HepG2 (cell line): ENCODE results near the gene CBX2. TPM values are rescaled to one million over a fixed set of nuclear protein-coding genes. Genes with fewer than 3 reads are reported as not detected.

Experiments used
- AGO2 ChIP-seq: fragments of 200-400 bp; formaldehyde crosslinking; optimal IDR thresholded peaks from 2 replicates; pipeline ENCODE3; 2017; ENCODE audit warnings: mild to moderate bottlenecking, low read depth, low read length, moderate library complexity
- CC2D1A ChIP-seq: sonication (generic); formaldehyde crosslinking; IDR thresholded peaks from 2 replicates; pipeline ENCODE4 v1.8.1; 2023; ENCODE audit warnings: mild to moderate bottlenecking, missing genetic modification reagents
- DPF2 ChIP-seq: sonication (generic); formaldehyde crosslinking; IDR thresholded peaks from 2 replicates; pipeline ENCODE4 v1.4.0; 2020; ENCODE audit warnings: mild to moderate bottlenecking, low read depth, missing genetic modification reagents, borderline replicate concordance
- EP300 ChIP-seq, 3 experiments: sonication (generic) in 1 of 3; formaldehyde crosslinking in 1 of 3; IDR thresholded peaks; 2 replicates each; pipeline versions ENCODE4 v1.5.1 to v1.6.1; 2011 to 2020; ENCODE audit warnings: low read depth in 2 of 3, low read length in 2 of 3, borderline replicate concordance in 1 of 3, improper control_type of control experiment in 1 of 3, mild to moderate bottlenecking in 1 of 3, missing genetic modification reagents in 1 of 3, moderate library complexity in 1 of 3
- SIX4 ChIP-seq: sonication (generic); formaldehyde crosslinking; IDR thresholded peaks from 2 replicates; pipeline ENCODE4 v1.4.0; 2020; ENCODE audit warnings: missing genetic modification reagents
- STAT5B ChIP-seq: sonication (generic); formaldehyde crosslinking; IDR thresholded peaks from 2 replicates; pipeline ENCODE4 v1.4.0; 2020; ENCODE audit warnings: missing genetic modification reagents
- TCF7 ChIP-seq: sonication (generic); IDR thresholded peaks from 2 replicates; pipeline ENCODE4 v1.6.1; 2016; ENCODE audit warnings: antibody characterized with exemption, low read depth
- ZFP41 ChIP-seq: sonication (generic); formaldehyde crosslinking; IDR thresholded peaks from 2 replicates; pipeline ENCODE4 v1.4.0; 2020; ENCODE audit warnings: mild to moderate bottlenecking, missing genetic modification reagents, borderline replicate concordance
- ZMAT3 ChIP-seq: sonication (generic); formaldehyde crosslinking; conservative IDR thresholded peaks from 2 replicates; pipeline ENCODE4 v1.7.0; 2021; ENCODE audit warnings: missing genetic modification reagents
- ZNF501 ChIP-seq: sonication (generic); formaldehyde crosslinking; IDR thresholded peaks from 2 replicates; pipeline ENCODE4 v1.5.1; 2020; ENCODE audit warnings: mild to moderate bottlenecking, moderate library complexity, missing genetic modification reagents
- polyA plus RNA-seq, 8 experiments: library from polyadenylated mRNA; depleted of rRNA in 3 of 8; stranded (reverse) in 7 of 8; unstranded in 1 of 8; fragments of >200 nt; fragmentation: Illumina TruSeq in 4 of 8; extraction: Trizol in 4 of 8; gene quantifications; 2 replicates each; pipeline versions ENCODE4 v1.2.1 to v1.2.3, GENCODE V29; 2011 to 2016; ENCODE audit warnings: low read depth in 4 of 8, missing spikeins in 1 of 8, mixed read lengths in 1 of 8; ENCODE audit not compliant: insufficient read depth in 1 of 8
- total RNA-seq, 5 experiments: library from RNA; depleted of rRNA; stranded (reverse); fragments of >200 nt; fragmentation: Illumina TruSeq; extraction: Trizol; gene quantifications; 2 replicates each; pipeline ENCODE4 v1.2.3, GENCODE V29; 2016; ENCODE audit warnings: low read depth in 1 of 5
- TF ChIP-seq, protein P1 (sequence below), 2 experiments: fragments of 450-650 bp in 1 of 2; sonication (generic) in 1 of 2; formaldehyde crosslinking; IDR thresholded peaks; 2 replicates each; pipeline versions ENCODE4 v1.5.0 to v1.8.0; 2020 to 2022; ENCODE audit warnings: mild to moderate bottlenecking in 1 of 2, missing genetic modification reagents in 1 of 2
- TF ChIP-seq, protein P2 (sequence below): sonication (generic); formaldehyde crosslinking; IDR thresholded peaks from 2 replicates; pipeline ENCODE4 v1.5.1; 2020; ENCODE audit warnings: mild to moderate bottlenecking, moderate library complexity, missing genetic modification reagents
- TF ChIP-seq, protein P3 (sequence below): sonication (generic); formaldehyde crosslinking; IDR thresholded peaks from 2 replicates; pipeline ENCODE4 v1.8.1; 2023; ENCODE audit warnings: mild to moderate bottlenecking, missing genetic modification reagents, borderline replicate concordance
- TF ChIP-seq, protein P4 (sequence below): IDR thresholded peaks from 2 replicates; pipeline ENCODE4 v1.6.1; 2016; ENCODE audit warnings: missing compliant biosample characterization, missing genetic modification reagents, borderline replicate concordance
- TF ChIP-seq, protein P5 (sequence below): sonication (generic); formaldehyde crosslinking; IDR thresholded peaks from 2 replicates; pipeline ENCODE4 v1.4.0; 2020; ENCODE audit warnings: missing genetic modification reagents, mild to moderate bottlenecking, borderline replicate concordance
- TF ChIP-seq, protein P6 (sequence below): IDR thresholded peaks from 2 replicates; pipeline ENCODE4 v1.4.0; 2020; ENCODE audit warnings: mild to moderate bottlenecking, missing genetic modification reagents

Gene CBX2
- total and polyA plus RNA-seq, 2 of the 13 experiments (the other 11 are each of a cell fraction or from before 2014, with no cell fraction given) = 14.5 to 31.1 TPM

DNA sequence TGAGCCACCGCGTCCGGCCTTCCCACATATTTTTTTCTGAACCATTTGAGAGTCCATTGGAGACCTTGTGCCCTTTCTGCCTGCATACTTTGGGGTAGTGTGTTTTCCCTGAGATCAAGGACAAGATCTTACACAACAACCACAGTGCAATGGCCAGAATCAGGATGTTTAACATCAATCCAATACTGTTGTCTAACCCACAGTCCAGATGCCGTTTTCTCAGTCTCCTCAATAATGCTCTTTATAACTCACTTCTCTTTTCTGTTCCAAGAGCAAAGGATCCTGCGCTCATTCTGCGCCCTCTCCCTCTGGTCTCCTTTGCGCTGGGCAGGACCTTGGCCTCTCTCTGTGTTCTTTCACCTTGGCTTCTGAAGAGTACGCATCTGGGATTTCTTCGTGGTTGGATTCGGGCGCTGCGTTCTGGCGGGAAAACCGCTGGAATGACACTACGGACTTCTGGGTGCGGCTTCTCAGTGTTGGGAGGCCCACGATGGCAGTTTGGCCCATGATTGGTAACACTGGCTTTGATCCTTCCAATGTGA, 44.7 kb downstream of the CBX2 start (continued):
- TF ChIP-seq, protein P1, sequence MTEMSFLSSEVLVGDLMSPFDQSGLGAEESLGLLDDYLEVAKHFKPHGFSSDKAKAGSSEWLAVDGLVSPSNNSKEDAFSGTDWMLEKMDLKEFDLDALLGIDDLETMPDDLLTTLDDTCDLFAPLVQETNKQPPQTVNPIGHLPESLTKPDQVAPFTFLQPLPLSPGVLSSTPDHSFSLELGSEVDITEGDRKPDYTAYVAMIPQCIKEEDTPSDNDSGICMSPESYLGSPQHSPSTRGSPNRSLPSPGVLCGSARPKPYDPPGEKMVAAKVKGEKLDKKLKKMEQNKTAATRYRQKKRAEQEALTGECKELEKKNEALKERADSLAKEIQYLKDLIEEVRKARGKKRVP (CRISPR knock-in tag; IDR thresholded peaks at IDR 0.05) = peak in 1 of 2 experiments; percentile 80; a peak in 1 of 4 replicates
- TF ChIP-seq EP300 (IDR thresholded peaks at IDR 0.05; ENCODE audit: low read depth in 2 of 2, low read length in 2 of 2) (peak in 1 of 2 experiments; percentile 91; a peak in 2 of 4 replicates), EP300 (CRISPR knock-in tag; IDR thresholded peaks at IDR 0.05; ENCODE audit: borderline replicate concordance) (peak; percentile 67), ZNF501 (peak; percentile 22; the same call in 1 of the 2 replicates), SIX4 (CRISPR knock-in tag) (peak; percentile 55; the same call in 1 of the 2 replicates), DPF2 (CRISPR knock-in tag) (peak; percentile 96), STAT5B (CRISPR knock-in tag) (no peak), ZMAT3 (CRISPR knock-in tag) (0 out of 2 replicates have a peak, but pooled peaks have one; percentile 38), CC2D1A (CRISPR knock-in tag) (peak; percentile 37; the same call in 1 of the 2 replicates), TCF7 (peak; percentile 66), ZFP41 (CRISPR knock-in tag) (no peak), AGO2 (no peak)
- TF ChIP-seq, protein P2, sequence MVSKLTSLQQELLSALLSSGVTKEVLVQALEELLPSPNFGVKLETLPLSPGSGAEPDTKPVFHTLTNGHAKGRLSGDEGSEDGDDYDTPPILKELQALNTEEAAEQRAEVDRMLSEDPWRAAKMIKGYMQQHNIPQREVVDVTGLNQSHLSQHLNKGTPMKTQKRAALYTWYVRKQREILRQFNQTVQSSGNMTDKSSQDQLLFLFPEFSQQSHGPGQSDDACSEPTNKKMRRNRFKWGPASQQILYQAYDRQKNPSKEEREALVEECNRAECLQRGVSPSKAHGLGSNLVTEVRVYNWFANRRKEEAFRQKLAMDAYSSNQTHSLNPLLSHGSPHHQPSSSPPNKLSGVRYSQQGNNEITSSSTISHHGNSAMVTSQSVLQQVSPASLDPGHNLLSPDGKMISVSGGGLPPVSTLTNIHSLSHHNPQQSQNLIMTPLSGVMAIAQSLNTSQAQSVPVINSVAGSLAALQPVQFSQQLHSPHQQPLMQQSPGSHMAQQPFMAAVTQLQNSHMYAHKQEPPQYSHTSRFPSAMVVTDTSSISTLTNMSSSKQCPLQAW (CRISPR knock-in tag) = 0 out of 2 replicates have a peak, but pooled peaks have one; percentile 71
- TF ChIP-seq, protein P3, sequence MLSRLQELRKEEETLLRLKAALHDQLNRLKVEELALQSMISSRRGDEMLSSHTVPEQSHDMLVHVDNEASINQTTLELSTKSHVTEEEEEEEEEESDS (CRISPR knock-in tag) = 0 out of 2 replicates have a peak, but pooled peaks have one; percentile 53
- TF ChIP-seq, protein P4, sequence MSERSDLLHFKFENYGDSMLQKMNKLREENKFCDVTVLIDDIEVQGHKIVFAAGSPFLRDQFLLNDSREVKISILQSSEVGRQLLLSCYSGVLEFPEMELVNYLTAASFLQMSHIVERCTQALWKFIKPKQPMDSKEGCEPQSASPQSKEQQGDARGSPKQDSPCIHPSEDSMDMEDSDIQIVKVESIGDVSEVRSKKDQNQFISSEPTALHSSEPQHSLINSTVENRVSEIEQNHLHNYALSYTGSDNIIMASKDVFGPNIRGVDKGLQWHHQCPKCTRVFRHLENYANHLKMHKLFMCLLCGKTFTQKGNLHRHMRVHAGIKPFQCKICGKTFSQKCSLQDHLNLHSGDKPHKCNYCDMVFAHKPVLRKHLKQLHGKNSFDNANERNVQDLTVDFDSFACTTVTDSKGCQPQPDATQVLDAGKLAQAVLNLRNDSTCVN (CRISPR knock-in tag) = peak; percentile 43; the same call in 1 of the 2 replicates
- TF ChIP-seq, protein P5, sequence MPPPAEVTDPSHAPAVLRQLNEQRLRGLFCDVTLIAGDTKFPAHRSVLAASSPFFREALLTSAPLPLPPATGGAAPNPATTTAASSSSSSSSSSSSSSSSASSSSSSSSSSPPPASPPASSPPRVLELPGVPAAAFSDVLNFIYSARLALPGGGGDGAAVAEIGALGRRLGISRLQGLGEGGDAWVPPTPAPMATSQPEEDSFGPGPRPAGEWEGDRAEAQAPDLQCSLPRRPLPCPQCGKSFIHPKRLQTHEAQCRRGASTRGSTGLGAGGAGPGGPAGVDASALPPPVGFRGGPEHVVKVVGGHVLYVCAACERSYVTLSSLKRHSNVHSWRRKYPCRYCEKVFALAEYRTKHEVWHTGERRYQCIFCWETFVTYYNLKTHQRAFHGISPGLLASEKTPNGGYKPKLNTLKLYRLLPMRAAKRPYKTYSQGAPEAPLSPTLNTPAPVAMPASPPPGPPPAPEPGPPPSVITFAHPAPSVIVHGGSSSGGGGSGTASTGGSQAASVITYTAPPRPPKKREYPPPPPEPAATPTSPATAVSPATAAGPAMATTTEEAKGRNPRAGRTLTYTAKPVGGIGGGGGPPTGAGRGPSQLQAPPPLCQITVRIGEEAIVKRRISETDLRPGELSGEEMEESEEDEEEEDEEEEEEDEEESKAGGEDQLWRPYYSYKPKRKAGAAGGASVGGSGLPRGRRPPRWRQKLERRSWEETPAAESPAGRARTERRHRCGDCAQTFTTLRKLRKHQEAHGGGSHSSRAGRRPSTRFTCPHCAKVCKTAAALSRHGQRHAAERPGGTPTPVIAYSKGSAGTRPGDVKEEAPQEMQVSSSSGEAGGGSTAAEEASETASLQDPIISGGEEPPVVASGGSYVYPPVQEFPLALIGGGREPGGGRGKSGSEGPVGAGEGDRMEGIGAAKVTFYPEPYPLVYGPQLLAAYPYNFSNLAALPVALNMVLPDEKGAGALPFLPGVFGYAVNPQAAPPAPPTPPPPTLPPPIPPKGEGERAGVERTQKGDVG (CRISPR knock-in tag) = peak; percentile 45; the same call in 1 of the 2 replicates
- TF ChIP-seq, protein P6, sequence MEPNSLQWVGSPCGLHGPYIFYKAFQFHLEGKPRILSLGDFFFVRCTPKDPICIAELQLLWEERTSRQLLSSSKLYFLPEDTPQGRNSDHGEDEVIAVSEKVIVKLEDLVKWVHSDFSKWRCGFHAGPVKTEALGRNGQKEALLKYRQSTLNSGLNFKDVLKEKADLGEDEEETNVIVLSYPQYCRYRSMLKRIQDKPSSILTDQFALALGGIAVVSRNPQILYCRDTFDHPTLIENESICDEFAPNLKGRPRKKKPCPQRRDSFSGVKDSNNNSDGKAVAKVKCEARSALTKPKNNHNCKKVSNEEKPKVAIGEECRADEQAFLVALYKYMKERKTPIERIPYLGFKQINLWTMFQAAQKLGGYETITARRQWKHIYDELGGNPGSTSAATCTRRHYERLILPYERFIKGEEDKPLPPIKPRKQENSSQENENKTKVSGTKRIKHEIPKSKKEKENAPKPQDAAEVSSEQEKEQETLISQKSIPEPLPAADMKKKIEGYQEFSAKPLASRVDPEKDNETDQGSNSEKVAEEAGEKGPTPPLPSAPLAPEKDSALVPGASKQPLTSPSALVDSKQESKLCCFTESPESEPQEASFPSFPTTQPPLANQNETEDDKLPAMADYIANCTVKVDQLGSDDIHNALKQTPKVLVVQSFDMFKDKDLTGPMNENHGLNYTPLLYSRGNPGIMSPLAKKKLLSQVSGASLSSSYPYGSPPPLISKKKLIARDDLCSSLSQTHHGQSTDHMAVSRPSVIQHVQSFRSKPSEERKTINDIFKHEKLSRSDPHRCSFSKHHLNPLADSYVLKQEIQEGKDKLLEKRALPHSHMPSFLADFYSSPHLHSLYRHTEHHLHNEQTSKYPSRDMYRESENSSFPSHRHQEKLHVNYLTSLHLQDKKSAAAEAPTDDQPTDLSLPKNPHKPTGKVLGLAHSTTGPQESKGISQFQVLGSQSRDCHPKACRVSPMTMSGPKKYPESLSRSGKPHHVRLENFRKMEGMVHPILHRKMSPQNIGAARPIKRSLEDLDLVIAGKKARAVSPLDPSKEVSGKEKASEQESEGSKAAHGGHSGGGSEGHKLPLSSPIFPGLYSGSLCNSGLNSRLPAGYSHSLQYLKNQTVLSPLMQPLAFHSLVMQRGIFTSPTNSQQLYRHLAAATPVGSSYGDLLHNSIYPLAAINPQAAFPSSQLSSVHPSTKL (CRISPR knock-in tag) = peak; percentile 98
